Hematopoietic multipotent progenitor cell treated with erythropoietin and hydrocortisone succinate and interleukin-3 and kit ligand, for 15 days (in vitro differentiated cells): Measurements from ENCODE around the gene SPRY4.
"Not testable (repeated sequence)": the region's sequence is repeated elsewhere in the genome, so short reads cannot be mapped to it uniquely, and the experiment has no call there.

Experiments used
- DNase-seq: peaks from one replicate; pipeline ENCODE4 v3.0.0-alpha.2; 2015; ENCODE audit warnings: low spot score

The SPRY4 gene

DNA sequence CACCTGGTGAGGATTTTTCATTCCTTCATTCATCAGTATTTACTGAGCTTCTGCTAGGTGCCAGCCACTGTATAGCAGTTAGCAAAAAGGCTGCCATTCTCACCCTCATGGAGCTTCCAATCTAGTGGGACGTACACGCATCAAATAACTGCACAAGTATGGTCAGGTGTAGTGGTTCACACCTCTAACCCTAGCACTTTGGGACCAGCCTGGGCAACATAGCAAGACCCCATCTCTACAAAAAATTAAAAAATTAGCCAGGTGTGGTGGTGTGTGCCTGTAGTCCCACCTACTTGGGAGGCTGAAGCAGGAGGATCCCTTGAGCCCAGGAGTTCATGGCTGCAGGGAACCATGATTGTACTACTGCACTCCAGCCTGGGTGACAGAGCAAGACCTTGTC is 8.9 kb upstream of the SPRY4 start:
- DNase-seq, result not testable (repeated sequence)

DNA sequence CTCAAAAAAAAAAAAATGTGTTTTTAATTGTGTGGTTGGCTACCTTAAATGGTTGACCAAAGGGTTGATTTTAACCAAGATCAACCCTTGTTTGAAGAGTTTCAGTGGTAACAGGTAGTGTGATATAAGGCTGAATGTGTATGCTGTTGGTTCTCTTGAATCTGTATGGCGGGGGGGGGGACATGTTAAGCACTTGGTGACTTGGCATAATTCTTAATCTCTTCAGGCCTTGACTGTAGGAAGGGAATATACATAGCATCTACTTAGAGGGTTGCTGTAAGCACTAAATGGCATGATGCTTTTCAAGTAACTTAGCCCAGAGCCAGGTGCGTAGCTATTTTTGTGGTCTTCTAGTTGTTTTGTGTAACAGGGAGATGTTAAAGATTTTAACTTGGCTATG is 5.6 kb upstream of the SPRY4 start:
- no peak for DNase-seq

DNA sequence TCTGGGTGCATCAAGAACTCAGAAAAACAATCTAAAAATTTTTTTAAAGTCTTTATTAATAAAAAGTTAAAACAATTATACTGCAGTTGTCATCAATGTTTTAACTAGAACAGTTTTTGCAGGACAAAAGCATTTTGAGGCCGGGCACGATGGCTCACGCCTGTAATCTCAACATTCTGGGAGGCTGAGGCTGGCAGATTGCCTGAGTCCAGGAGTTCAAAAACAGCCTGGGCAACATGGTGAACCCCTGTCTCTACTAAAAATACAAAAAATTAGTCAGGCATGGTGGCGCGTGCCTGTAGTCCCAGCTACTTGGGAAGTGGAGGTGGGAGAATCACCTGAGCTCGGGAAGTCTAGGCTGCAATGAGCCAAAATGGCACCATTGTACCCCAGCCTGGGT is 5.2 kb upstream of the SPRY4 start:
- DNase-seq, result no peak

DNA sequence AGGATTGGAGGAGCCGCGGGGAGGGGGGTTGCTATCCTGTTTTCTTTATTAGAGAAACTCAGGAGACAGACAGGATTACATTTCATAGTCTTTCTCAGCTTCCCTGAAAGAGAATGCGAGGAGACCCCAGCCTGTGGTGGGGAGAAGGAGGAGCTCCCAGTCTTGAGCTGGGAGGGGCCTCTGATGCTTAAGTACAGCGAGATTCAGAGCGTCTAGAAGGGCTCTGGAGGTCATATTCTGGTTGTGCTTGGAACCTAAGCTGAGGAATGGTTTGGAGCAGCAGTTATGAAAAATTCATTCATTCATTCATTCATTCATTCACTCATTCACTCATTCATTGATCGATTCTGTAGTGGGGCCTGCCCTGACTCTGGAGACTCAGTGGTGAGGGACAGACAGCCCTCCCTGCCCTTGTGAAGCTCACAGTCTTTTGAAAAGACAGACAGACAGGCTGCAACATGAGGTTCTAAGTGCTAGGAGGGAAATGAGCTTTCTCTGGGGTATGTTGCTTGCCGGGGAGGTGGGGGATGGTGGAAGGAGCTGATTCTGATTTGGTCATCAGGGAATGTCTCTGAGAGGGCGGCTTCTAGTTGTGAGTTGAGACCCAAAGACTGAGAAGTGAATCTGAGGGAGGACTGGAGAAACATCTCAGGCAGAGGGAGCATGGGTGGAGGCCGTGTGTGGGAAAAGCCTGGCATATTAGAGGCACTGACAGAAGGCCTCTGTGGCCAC is 2.5 kb upstream of the SPRY4 start:
- no peak for DNase-seq

DNA sequence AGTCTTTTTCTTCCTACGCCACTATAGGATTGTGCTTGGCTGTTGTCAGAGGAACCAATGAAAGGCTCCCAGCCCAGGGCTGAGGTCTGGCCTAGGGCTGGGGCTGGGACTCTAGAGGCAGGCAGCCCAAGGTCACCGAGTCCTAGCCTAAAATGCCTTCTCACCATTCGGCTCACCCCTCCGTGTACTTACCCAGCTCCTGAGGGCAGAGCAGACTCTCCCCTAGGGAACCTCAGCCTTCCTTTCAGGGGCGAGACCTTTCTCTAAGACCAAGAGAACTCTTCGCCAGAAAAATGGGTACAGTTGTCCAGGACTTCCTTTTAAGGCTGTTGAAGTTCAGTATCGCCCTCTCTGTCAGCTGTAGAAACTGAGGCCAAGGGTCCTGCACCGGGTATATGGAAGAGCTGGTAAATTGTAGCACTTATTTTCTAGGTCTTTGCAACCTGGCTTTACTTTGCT is 1.7 kb upstream of the SPRY4 start:
- no peak for DNase-seq

DNA sequence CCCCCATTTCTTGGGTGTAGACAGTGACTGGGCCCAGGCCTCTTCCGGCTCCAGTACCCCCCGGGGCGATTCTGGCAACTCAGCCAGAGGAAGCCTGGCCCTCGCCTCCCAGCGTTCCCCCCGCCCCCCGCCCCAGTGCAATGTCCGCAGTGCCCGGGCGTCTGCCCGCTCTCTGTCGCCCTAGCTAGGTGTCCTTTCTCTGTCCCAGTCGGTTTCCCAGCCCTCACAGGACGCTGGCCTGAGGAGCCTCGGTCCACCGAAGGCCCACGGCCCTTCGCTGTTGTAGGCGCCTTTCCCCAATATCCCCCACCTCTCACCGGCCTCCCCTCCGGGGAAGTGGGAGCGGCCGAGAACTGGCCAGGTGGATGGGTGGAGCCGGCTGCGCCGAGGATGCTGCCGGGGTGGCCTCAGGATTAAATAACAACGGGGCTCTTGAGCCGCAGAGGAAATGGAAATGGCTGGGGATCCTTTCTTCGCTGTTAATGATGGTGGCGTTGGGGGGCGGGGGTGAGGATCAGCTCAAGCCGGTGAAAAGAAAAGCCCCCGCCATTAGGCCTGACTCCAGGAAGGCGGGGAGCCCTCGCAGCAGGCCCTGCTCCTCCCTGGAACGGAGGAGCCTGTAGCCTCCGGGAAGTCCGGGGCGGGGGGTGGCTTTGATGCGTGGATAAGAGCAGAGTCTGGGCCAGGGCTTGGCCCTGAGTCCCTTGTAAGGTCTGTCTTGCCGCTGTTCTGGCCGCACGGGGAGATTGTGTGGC is 1.1 kb upstream of the SPRY4 start:
- no peak for DNase-seq

DNA sequence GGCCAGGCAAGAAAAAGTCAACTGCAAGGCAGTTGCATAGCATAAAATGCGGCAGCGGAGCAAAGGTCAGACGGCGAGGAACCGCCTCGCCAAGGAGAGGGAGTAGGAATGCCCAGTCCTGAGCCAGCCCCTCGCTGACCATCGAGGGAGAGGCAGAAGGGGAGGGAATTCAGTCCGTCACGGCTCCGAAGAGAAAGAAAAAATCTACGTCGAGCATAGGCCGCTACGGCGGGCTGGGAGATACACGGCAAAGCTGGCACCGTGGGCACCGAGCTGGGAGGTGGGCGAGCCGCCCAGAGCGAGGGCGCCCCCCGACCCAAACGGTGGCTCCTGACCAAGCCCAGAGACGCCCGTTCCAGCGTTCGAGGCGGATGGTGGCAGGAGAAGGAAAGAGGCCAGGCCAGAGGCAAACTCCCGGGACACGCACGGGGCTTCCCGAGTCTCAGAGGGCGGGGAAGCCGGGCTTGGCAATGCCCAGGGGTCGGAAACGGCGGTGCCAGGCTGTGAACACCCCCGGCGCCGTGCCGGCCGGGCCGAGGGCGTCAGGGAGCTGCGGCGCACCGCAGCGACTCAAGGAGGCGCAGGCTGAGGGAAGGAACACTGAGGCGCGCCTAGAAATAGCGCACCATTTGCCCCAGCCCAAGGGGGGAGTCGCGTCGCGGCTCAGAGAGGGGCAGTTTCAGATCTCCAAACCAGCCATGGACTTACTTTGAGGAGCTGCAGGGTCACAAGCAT is 518 bp downstream of the SPRY4 start:
- no peak for DNase-seq

DNA sequence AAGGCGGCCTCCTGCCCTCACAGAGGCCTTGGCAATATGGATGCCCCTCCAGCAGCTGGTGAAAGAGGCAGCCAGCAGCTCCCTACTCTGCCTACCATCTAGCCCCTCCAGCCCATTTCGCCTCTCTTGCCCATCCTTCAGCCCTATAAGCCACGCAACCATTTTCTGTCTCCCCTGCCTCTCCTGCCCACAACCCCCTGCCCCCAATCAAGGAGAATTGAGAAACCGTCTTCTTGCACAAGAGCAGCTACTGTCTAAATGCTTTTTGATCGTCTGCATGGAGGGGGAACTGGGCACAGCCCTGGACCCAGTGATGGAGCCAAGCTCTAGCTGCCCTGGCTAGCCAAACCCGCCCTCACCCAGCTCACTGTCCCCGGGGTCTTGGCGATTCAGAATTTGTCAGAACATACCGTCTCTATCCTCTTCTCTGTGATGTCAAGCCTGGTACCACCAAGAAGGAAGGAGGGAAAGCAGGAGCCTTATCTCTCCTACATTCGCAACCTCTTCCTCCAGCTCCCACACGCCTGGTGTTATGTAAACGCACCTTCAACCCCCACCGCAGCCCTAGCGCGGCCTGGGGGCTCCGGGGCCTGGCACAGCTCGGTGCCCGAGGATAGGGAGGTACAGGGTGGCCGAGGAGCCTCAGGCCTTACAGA is 1.2 kb downstream of the SPRY4 start:
- DNase-seq, result no peak

DNA sequence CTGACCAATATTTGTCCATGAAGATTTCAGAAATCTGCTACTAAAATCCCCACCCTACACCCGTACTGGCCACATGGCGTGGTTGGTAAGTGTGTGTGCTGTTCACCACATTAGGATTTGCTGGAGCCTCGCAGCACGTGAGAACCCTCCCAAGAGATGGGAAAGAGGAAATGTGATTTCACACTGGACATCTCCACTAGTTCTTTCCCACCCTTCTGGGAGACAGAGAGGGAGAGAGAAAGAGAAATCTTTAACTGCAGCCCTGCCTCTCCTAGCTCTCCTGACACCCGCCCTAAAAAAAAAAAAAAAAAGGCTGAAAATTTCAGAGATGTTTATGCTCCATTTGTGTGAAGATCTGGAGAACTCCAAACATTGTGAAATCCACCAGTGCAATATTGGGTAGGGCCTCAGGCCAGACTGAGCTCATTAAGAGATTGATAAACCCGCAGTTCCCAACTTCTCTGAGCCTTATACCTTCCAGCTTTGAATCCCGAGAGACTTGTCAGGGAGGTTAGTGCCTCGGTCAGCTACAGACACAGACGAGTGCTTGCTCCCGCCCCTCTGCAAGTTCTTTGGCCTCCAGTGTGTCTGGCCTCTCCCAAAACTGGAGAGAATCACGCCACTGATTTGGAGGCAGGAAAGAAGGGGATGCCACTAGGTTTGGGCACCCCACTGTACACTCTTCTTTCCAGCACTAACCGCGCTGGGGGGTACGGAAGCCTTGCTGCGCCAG is 1.9 kb downstream of the SPRY4 start:
- DNase-seq, result no peak

DNA sequence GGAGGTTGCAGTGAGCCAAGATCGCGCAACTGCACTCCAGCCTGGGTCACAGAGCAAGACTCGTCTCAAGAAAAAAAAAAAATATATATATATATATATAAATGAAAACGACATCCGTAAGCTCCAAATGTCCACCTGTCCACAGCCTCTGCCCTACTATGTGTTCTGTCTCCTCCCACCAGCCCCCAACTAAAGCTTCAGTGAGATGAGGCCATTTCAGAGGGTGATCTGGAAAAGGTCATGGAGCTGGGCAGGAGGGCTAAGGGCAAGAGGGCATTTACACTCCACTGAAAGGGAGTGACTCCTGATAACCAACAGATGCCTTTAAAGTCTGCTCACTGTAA is 2.4 kb downstream of the SPRY4 start:
- no peak for DNase-seq

DNA sequence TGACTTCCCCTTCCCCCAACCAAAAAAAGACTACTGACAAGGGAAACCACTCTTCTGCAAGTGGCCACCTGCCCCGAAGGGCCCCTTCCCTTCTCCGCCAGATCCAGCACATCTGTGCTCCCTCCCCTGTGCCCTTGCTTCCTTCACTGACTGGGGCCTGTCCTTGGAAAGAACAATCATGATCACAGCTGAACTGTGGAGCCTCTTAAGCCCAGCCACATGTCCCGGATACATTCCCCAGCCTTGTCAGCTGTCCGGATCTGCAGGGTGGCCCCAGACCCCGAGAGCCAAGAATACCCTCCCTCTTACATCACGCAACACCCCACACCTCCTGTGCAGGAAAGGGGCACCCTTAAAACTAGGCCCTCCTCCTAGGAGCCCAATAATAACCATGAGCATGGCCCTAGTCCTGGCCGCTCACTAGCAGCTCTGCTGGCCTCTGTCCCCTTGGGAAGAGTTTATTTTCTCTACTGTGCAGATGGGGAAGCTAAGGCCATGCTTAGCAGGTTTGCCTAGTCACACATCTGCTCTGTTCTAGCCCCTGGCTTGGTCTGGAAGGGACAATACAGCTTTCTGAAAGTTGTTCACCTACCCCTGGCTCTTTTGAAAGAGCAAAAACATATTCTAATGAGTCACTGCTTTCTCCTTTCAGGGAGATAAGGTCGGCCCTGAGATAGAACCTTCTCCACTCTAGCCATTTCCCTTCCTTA is 3.8 kb downstream of the SPRY4 start:
- no peak for DNase-seq

DNA sequence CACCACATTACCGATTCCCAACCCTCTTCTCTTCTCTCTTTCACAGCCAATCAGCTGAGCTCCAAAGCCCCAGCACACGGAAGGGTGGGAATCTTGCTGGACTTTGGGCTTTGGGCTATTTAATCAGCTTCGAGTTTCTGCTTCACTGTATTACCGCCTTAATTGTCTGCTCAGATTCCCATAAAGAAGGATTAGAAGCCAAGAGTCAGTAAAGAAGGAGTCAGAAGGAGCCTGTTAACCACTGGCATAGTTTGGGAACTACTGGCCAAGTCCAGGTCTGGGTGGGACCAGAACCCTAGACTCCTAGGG is 4.4 kb downstream of the SPRY4 start:
- DNase-seq, result no peak

DNA sequence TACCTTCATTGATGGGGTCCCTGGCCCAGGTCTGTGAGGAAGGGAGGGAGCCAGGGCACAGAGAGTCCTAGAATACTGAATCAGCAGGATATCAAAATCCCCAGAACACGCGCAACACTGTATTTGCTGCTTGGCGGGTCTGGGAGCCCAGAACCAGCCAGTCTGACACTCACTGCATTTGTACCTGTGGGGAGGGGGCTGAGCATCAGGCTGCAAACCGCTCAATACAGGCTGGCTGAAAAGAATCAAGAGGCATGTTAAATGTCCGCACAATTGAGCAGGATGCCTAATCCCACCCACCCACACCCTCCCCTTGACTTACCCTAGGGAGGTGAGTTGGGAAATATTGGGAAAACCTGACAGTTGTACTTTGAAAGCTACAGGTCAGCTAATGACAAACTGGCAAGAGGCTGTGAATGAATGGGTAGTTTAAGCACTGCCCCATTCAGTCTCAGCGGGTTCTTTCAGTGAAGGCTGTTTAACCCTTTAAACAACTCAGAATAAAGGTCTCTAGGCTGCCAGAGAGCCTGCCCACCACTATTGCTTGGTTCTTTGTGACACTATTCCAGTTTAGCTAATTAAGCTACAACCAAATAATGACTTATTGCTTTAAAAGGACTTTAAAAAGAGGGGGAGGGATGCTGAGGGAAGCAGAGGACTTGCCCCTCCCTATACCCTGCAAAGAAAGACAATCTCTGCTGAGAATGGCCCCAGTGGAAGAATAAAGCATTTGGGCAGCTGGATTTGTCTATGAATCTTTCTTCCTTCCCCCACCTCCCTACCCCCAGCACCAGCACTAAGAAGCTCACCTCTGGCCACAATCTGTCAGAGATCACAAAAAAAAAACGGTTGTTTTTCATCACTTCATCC is 5.0 kb downstream of the SPRY4 start:
- DNase-seq, result no peak

DNA sequence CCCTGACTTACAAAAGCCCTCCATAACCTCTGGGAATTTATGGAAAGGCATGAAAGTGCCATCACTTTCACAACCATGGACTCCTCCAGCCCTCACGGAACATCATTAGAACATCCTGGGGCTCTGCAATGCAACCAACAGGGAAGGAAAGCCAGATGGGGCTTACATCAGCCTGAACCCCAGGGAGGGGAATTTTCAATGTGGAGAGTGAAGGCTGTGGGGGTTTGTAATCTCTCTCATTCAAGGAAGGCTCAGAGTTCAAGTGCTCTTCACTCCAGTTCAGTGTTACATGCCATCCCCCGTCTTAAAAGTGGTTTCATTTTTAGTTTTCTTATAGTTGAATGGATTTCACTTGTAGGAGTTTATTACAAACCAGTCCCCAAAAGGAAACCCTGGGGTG is 5.7 kb downstream of the SPRY4 start:
- no peak for DNase-seq

DNA sequence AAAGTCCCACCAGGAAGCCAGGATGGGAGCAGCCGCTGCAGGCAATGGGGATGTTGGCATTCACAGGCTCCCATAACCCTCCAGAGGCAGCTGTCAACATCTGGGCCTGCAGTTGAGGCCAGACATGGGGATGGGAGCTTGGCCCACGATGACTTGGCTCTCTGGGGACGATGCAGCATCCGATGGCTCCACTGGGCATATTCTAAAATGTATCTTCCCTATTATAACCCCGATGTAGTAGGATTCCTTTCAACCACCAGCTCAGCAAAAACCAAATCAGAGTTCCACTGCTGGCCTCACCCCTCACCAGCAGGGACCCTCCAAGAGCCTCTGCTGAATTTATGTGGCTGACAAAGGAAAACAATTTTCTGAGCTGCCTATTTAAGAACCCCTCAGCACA is 7.1 kb downstream of the SPRY4 start:
- no peak for DNase-seq

DNA sequence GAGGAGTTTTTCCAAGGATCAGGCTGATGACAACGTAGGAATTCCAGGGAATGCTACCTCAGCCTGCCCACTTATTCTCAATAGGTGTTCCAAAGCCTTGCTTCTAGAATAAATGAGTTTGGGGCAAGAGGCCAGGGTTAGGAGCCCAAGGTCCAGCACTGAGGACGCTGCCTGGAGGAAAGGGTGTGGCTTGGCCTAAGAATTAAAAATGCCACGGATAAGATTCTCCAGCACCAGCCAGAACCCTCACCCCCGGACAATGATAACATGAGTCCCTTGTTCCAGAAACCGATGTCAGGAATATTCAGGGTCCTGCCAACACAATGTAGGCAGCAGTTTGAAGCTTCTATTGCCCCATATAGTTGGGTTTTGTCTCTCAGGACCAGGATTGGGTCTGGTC is 7.6 kb downstream of the SPRY4 start:
- no peak for DNase-seq

DNA sequence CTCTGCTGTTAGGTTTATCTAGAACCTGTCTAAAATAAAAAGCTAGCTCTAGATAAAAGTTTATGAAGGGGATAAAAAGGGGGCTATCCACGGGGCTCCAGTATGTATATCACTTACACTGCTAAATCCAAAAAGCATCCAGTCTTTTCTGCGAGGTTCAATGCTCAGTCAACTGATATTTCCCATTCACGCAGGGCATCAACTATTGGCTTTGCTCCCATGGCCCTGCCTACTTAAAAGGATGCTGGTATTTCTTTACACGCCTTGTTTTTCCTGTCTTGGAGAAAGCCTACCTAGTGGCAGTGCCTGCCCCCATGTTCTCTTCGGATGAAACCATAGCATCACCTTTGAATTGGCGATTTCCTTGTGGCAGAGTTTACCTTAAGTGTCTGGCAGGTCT is 8.1 kb downstream of the SPRY4 start:
- no peak for DNase-seq

DNA sequence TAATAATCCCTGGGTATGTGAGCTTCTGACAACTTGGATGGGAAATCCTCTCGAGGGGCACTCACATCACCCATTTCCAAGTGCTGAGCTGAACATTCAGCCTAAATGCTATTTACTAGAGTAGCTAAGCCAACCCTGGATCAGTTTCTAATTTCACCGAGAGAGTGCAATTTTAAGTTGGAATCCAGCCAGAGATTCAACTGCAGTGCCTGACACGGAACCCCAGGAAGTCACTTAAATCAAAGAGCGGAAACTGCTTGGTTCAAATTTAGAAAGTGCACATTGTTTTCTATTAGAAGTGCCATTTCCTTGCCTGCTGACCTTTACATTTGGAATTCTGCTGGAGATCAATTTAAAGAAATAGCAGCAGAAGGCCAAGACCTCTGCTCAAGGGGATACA is 8.8 kb downstream of the SPRY4 start:
- DNase-seq, result no peak

DNA sequence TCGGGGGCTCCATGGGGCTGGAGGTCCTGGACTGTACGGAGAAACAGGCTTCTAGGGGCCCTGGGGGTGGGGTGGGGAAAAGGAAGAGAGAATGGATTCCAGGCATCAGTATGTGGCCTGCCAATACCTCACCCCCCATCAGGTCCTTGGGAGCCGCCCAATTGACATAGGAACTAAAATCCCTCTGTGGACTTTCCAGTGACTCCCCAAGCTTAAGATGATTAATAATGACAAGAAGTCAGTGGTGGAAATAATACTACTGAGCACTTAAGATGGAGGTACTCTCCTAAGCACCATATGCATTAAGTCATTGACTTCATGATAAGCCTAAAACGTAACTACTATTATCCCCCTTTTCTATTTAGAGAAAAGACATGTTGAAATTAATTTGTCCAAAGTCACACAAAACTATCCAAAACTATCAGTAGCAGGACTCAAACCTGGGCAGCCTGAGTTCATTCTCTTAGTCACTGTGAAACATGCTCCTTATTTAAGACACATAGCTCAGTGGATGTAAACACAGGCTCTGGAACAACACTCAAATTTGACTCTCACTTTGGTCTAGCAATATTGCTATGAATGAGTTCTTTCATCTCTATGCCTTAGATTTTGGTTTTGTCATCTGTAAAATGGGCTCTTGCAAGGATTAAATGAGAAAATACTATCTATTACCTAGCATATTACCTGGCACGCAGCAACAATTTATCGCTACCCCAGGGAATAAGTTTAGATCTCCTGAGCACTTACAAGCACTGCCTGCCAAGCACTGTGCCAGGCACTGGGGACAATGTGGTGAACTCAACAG is 9.5 kb downstream of the SPRY4 start:
- no peak for DNase-seq

DNA sequence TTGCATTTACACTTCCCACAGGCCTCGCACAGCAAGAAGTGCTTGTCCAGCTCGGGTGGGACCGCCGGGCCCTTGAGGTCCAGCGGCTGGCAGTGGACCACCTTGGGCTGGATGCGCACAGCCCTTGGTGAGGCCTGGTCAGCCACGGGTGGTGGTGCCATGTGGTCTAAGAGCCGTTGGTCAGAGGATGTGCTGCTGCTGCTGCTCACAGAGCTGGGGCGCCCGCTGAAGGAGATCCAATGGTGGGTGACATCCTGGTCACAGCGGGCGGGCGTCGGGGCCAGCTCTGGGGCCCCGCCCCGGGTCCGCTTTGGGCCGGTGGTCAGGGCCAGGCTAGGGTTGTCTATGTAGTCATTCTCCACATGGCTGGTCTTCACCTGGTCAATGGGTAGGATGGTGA is 10.2 kb downstream of the SPRY4 start:
- DNase-seq, result no peak
